GM23338 (cell line): ENCODE data around the gene CPNE7. TPM values are rescaled to one million over a fixed set of nuclear protein-coding genes. Genes with fewer than 3 reads are reported as not detected.

ENCODE experiments used
- ATAC-seq: fragments of 200-7000 bp; cut with Tn5 transposase; 3 replicates; pipeline ENCODE4 v1.9.1; 2020
- DNase-seq: peaks from one replicate; pipeline ENCODE4 v3.0.0-alpha.2; 2015; ENCODE audit warnings: low spot score
- H2AFZ ChIP-seq: fragments of 200-600 bp; sonication (generic); 2 replicates; pipeline ENCODE4 v1.8.0; 2016; ENCODE audit warnings: antibody characterized with exemption, mild to moderate bottlenecking, moderate library complexity
- H3F3A ChIP-seq: fragments of 200-600 bp; sonication (generic); replicated peaks from 2 replicates; pipeline ENCODE4 v1.8.0; 2017; ENCODE audit warnings: antibody characterized with exemption, mixed run types, low read depth
- H3K27ac ChIP-seq: fragments of 200-600 bp; sonication (generic); 2 replicates; pipeline ENCODE4 v1.6.1; 2016; ENCODE audit warnings: low read depth
- H3K27me3 ChIP-seq: fragments of 200-600 bp; sonication (generic); 2 replicates; pipeline ENCODE4 v1.8.0; 2016; ENCODE audit warnings: mild to moderate bottlenecking, mixed run types, moderate library complexity; ENCODE audit not compliant: insufficient read depth
- H3K36me3 ChIP-seq: fragments of 200-600 bp; sonication (generic); 2 replicates; pipeline ENCODE4 v1.8.0; 2016; ENCODE audit warnings: mild to moderate bottlenecking; ENCODE audit not compliant: insufficient read depth
- H3K4me1 ChIP-seq: fragments of 200-600 bp; sonication (generic); 2 replicates; pipeline ENCODE4 v1.8.0; 2016; ENCODE audit warnings: mild to moderate bottlenecking, moderate library complexity; ENCODE audit not compliant: insufficient read depth
- H3K4me2 ChIP-seq: fragments of 200-600 bp; sonication (generic); 2 replicates; pipeline ENCODE4 v1.7.1; 2017; ENCODE audit warnings: mixed run types
- H3K4me3 ChIP-seq: fragments of 200-600 bp; sonication (generic); 2 replicates; pipeline ENCODE4 v1.6.1; 2016; ENCODE audit warnings: mixed run types
- H3K79me2 ChIP-seq: fragments of 200-600 bp; sonication (generic); replicated peaks from 2 replicates; pipeline ENCODE4 v1.8.0; 2017; ENCODE audit warnings: mild to moderate bottlenecking; ENCODE audit not compliant: insufficient read depth
- H3K9me2 ChIP-seq: fragments of 200-600 bp; sonication (generic); 2 replicates; pipeline ENCODE4 v1.8.0; 2017; ENCODE audit not compliant: insufficient read depth
- H4K20me1 ChIP-seq: fragments of 200-600 bp; sonication (generic); replicated peaks from 2 replicates; pipeline ENCODE4 v1.8.0; 2017; ENCODE audit warnings: mild to moderate bottlenecking; ENCODE audit not compliant: insufficient read depth
- H3K27ac Mint-ChIP-seq: 2 replicates; pipeline ENCODE4 v1.8.0; 2020; ENCODE audit warnings: inconsistent platforms, mild to moderate bottlenecking, moderate library complexity, mixed read lengths
- H3K27me3 Mint-ChIP-seq: 3 replicates; pipeline ENCODE4 v1.8.0; 2022; ENCODE audit warnings: low read depth, mild to moderate bottlenecking, moderate library complexity, mixed read lengths, inconsistent platforms; ENCODE audit not compliant: insufficient read depth, poor library complexity
- H3K36me3 Mint-ChIP-seq: 3 replicates; pipeline ENCODE4 v1.8.0; 2021; ENCODE audit warnings: low read depth, mild to moderate bottlenecking, inconsistent platforms, moderate library complexity, mixed read lengths
- H3K4me1 Mint-ChIP-seq: 3 replicates; pipeline ENCODE4 v1.8.0; 2020; ENCODE audit warnings: mild to moderate bottlenecking, inconsistent platforms, mixed read lengths
- H3K4me3 Mint-ChIP-seq: 3 replicates; pipeline ENCODE4 v1.8.0; 2021; ENCODE audit warnings: moderate library complexity, mild to moderate bottlenecking, inconsistent platforms, mixed read lengths
- H3K9me3 Mint-ChIP-seq: 3 replicates; pipeline ENCODE4 v1.8.0; 2020; ENCODE audit warnings: moderate library complexity, mild to moderate bottlenecking, inconsistent platforms, mixed read lengths
- CREB1 ChIP-seq: fragments of 250-450 bp; sonication (Bioruptor Pico); IDR thresholded peaks from 2 replicates; pipeline ENCODE4 v1.5.0; 2020; ENCODE audit warnings: low read depth, mild to moderate bottlenecking, moderate library complexity
- ETS1 ChIP-seq: IDR thresholded peaks from 2 replicates; pipeline ENCODE4 v1.6.1; 2016; ENCODE audit warnings: antibody characterized with exemption
- EZH2 ChIP-seq: fragments of 200-600 bp; sonication (generic); IDR thresholded peaks from one replicate; pipeline ENCODE4 v1.8.0; 2017; ENCODE audit warnings: antibody characterized with exemption, mild to moderate bottlenecking, low read depth; ENCODE audit not compliant: unreplicated experiment
- EZH2phosphoT487 ChIP-seq: fragments of 200-600 bp; sonication (generic); IDR thresholded peaks from one replicate; pipeline ENCODE4 v1.8.1; 2018; ENCODE audit warnings: antibody characterized with exemption; ENCODE audit not compliant: unreplicated experiment
- JUNB ChIP-seq: IDR thresholded peaks from one replicate; pipeline ENCODE4 v1.6.1; 2016; ENCODE audit warnings: antibody characterized with exemption; ENCODE audit not compliant: unreplicated experiment
- NANOG ChIP-seq: IDR thresholded peaks from 2 replicates; pipeline ENCODE4 v1.6.1; 2016; ENCODE audit warnings: antibody characterized with exemption, borderline replicate concordance
- POLR2AphosphoS5 ChIP-seq: IDR thresholded peaks from 2 replicates; pipeline ENCODE4 v1.6.1; 2016; ENCODE audit warnings: antibody characterized with exemption, low read depth
- STAT1 ChIP-seq: IDR thresholded peaks from one replicate; pipeline ENCODE4 v1.6.1; 2016; ENCODE audit warnings: antibody characterized with exemption; ENCODE audit not compliant: unreplicated experiment
- ZNF114 ChIP-seq: fragments of 250-450 bp; sonication (Bioruptor Pico); IDR thresholded peaks from 2 replicates; pipeline ENCODE4 v1.5.0; 2020; ENCODE audit warnings: mild to moderate bottlenecking, moderate library complexity
- ZNF331 ChIP-seq: fragments of 250-450 bp; sonication (Bioruptor Pico); IDR thresholded peaks from 2 replicates; pipeline ENCODE4 v1.5.0; 2020; ENCODE audit warnings: low read depth, mild to moderate bottlenecking, moderate library complexity
- polyA plus RNA-seq: library from polyadenylated mRNA; unstranded; fragments of >200 nt; fragmentation: Nextera tagmentation; extraction: Ambion mirVana; gene quantifications from 2 replicates; pipeline ENCODE4 v1.2.1, GENCODE V29; 2016
- total RNA-seq: library from RNA; depleted of rRNA; stranded (reverse); fragments of >200 nt; shearing (Covaris generic); gene quantifications from 2 replicates; pipeline ENCODE4 v1.2.3, GENCODE V29; 2014
- TF ChIP-seq, protein P1 (sequence below): fragments of 250-450 bp; sonication (Bioruptor Pico); IDR thresholded peaks from 2 replicates; pipeline ENCODE4 v1.5.0; 2020; ENCODE audit warnings: mild to moderate bottlenecking, moderate library complexity
- TF ChIP-seq, protein P2 (sequence below): IDR thresholded peaks from one replicate; pipeline ENCODE4 v1.6.1; 2018; ENCODE audit warnings: antibody characterized with exemption; ENCODE audit not compliant: unreplicated experiment
- TF ChIP-seq, protein P3 (sequence below), 2 experiments: fragments of 200-600 bp in 1 of 2; sonication (generic) in 1 of 2; conservative IDR thresholded peaks; 2 replicates each; pipeline versions ENCODE4 v1.5.1 to v1.6.1; 2016 to 2017; ENCODE audit warnings: antibody characterized with exemption in 2 of 2, low read depth in 2 of 2, mild to moderate bottlenecking in 2 of 2, moderate library complexity in 1 of 2

CPNE7 gene
- total and polyA plus RNA-seq, 2 experiments from 2014 or later = 11.2 to 15.7 TPM

DNA sequence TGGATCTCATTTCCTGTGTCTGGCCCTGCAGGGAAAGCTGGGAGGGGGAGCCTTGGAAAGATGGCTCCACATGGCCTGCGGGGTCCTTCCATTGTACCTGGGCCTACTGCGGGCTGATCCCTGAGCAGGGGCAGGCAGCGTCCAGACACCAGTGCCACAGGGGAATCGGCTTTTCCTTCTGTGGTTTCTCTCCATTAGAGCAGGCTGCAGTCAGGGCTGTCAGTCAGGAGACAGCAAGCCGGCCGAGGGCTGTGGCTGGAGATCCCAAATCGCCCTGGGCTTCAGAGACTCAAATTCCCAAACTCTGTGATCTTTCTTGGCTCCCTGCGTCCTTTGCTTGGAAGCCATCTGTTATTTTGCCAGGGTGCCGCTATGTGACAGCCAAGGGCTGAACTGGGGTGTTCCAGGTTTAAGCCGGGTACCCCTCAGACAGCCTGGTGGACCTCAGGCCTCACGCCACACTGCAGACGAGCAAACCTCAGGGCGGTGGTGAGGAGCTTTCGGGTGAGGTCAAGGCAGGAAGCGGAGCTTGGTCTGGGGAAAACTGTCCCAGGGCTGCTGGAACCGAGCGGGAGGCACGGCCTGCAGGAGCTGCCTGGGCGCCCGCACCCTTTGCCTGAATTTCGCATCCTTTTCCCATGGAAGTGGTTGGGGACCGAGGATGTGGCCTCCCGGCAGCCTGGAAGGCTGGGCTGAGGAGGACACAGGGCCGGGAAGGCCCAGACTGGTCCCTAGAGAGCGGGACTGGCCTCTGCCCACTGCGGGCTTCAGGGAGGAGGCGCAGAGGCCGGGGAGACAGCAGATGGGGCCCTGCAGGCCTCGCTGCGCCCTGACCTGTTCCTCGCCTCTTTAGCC, 1.5 kb upstream of the CPNE7 start:
- Mint-ChIP-seq H3K4me1 (peaks cover 3% of the 10 kb centered on the region), H3K27ac (no peak overlapping the region), H3K36me3 (peaks cover 8% of the 10 kb centered on the region), H3K9me3 (no peaks in the 10 kb centered on the region), H3K27me3 (peaks cover 24% of the 10 kb centered on the region), H3K4me3 (peak overlapping the region; percentile 52)
- Histone ChIP-seq H2AFZ (peak overlapping the region; percentile 87), H3K4me3 (peak overlapping the region; percentile 78), H3F3A (no peaks in the 10 kb centered on the region; the same call in 1 of the 2 replicates), H3K4me1 (peaks cover 5% of the 10 kb centered on the region; the same call in 1 of the 2 replicates), H3K4me2 (peak overlapping the region; percentile 91), H3K27me3 (peaks cover 24% of the 10 kb centered on the region), H3K9me2 (no peaks in the 10 kb centered on the region), H4K20me1 (no peaks in the 10 kb centered on the region), H3K36me3 (no peaks in the 10 kb centered on the region), H3K27ac (no peak overlapping the region), H3K79me2 (no peaks in the 10 kb centered on the region)
- DNase-seq = no peak
- TF ChIP-seq, protein P1, sequence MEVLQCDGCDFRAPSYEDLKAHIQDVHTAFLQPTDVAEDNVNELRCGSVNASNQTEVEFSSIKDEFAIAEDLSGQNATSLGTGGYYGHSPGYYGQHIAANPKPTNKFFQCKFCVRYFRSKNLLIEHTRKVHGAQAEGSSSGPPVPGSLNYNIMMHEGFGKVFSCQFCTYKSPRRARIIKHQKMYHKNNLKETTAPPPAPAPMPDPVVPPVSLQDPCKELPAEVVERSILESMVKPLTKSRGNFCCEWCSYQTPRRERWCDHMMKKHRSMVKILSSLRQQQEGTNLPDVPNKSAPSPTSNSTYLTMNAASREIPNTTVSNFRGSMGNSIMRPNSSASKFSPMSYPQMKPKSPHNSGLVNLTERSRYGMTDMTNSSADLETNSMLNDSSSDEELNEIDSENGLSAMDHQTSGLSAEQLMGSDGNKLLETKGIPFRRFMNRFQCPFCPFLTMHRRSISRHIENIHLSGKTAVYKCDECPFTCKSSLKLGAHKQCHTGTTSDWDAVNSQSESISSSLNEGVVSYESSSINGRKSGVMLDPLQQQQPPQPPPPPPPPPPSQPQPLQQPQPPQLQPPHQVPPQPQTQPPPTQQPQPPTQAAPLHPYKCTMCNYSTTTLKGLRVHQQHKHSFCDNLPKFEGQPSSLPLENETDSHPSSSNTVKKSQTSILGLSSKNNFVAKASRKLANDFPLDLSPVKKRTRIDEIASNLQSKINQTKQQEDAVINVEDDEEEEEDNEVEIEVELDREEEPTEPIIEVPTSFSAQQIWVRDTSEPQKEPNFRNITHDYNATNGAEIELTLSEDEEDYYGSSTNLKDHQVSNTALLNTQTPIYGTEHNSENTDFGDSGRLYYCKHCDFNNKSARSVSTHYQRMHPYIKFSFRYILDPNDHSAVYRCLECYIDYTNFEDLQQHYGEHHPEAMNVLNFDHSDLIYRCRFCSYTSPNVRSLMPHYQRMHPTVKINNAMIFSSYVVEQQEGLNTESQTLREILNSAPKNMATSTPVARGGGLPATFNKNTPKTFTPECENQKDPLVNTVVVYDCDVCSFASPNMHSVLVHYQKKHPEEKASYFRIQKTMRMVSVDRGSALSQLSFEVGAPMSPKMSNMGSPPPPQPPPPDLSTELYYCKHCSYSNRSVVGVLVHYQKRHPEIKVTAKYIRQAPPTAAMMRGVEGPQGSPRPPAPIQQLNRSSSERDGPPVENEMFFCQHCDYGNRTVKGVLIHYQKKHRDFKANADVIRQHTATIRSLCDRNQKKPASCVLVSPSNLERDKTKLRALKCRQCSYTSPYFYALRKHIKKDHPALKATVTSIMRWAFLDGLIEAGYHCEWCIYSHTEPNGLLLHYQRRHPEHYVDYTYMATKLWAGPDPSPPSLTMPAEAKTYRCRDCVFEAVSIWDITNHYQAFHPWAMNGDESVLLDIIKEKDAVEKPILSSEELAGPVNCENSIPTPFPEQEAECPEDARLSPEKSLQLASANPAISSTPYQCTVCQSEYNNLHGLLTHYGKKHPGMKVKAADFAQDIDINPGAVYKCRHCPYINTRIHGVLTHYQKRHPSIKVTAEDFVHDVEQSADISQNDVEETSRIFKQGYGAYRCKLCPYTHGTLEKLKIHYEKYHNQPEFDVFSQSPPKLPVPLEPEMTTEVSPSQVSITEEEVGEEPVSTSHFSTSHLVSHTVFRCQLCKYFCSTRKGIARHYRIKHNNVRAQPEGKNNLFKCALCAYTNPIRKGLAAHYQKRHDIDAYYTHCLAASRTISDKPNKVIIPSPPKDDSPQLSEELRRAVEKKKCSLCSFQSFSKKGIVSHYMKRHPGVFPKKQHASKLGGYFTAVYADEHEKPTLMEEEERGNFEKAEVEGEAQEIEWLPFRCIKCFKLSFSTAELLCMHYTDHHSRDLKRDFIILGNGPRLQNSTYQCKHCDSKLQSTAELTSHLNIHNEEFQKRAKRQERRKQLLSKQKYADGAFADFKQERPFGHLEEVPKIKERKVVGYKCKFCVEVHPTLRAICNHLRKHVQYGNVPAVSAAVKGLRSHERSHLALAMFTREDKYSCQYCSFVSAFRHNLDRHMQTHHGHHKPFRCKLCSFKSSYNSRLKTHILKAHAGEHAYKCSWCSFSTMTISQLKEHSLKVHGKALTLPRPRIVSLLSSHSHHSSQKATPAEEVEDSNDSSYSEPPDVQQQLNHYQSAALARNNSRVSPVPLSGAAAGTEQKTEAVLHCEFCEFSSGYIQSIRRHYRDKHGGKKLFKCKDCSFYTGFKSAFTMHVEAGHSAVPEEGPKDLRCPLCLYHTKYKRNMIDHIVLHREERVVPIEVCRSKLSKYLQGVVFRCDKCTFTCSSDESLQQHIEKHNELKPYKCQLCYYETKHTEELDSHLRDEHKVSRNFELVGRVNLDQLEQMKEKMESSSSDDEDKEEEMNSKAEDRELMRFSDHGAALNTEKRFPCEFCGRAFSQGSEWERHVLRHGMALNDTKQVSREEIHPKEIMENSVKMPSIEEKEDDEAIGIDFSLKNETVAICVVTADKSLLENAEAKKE (CRISPR knock-in tag) = no peak
- TF ChIP-seq STAT1 (no peak), ZNF114 (CRISPR knock-in tag) (no peak), NANOG (no peak), ZNF331 (CRISPR knock-in tag) (no peak), EZH2phosphoT487 (no peak), POLR2AphosphoS5 (no peak), ETS1 (no peak), CREB1 (CRISPR knock-in tag) (no peak), EZH2 (no peak), JUNB (no peak)
- TF ChIP-seq, protein P2, sequence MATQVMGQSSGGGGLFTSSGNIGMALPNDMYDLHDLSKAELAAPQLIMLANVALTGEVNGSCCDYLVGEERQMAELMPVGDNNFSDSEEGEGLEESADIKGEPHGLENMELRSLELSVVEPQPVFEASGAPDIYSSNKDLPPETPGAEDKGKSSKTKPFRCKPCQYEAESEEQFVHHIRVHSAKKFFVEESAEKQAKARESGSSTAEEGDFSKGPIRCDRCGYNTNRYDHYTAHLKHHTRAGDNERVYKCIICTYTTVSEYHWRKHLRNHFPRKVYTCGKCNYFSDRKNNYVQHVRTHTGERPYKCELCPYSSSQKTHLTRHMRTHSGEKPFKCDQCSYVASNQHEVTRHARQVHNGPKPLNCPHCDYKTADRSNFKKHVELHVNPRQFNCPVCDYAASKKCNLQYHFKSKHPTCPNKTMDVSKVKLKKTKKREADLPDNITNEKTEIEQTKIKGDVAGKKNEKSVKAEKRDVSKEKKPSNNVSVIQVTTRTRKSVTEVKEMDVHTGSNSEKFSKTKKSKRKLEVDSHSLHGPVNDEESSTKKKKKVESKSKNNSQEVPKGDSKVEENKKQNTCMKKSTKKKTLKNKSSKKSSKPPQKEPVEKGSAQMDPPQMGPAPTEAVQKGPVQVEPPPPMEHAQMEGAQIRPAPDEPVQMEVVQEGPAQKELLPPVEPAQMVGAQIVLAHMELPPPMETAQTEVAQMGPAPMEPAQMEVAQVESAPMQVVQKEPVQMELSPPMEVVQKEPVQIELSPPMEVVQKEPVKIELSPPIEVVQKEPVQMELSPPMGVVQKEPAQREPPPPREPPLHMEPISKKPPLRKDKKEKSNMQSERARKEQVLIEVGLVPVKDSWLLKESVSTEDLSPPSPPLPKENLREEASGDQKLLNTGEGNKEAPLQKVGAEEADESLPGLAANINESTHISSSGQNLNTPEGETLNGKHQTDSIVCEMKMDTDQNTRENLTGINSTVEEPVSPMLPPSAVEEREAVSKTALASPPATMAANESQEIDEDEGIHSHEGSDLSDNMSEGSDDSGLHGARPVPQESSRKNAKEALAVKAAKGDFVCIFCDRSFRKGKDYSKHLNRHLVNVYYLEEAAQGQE = no peak
- TF ChIP-seq, protein P3, sequence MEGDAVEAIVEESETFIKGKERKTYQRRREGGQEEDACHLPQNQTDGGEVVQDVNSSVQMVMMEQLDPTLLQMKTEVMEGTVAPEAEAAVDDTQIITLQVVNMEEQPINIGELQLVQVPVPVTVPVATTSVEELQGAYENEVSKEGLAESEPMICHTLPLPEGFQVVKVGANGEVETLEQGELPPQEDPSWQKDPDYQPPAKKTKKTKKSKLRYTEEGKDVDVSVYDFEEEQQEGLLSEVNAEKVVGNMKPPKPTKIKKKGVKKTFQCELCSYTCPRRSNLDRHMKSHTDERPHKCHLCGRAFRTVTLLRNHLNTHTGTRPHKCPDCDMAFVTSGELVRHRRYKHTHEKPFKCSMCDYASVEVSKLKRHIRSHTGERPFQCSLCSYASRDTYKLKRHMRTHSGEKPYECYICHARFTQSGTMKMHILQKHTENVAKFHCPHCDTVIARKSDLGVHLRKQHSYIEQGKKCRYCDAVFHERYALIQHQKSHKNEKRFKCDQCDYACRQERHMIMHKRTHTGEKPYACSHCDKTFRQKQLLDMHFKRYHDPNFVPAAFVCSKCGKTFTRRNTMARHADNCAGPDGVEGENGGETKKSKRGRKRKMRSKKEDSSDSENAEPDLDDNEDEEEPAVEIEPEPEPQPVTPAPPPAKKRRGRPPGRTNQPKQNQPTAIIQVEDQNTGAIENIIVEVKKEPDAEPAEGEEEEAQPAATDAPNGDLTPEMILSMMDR (conservative IDR thresholded peaks at IDR 0.05; ENCODE audit: low read depth in 2 of 2) = no peak
- peak; percentile 27 for ATAC-seq
